SJCRH30 (cell line): ENCODE results near the gene PPP2R5E. TPM values are rescaled to one million over a fixed set of nuclear protein-coding genes. Genes with fewer than 3 reads are reported as not detected.

Source experiments
- DNase-seq, 2 experiments: peaks; one replicate each; pipeline ENCODE4 v3.0.0-alpha.2; 2015 to 2020
- H3K27ac ChIP-seq: fragments of 250-450 bp; sonication (Bioruptor Pico); 2 replicates; pipeline ENCODE4 v1.5.1; 2020; ENCODE audit warnings: mild to moderate bottlenecking, moderate library complexity
- H3K27me3 ChIP-seq: fragments of 250-450 bp; sonication (Bioruptor Pico); 2 replicates; pipeline ENCODE4 v1.5.1; 2020; ENCODE audit warnings: mild to moderate bottlenecking, moderate library complexity
- H3K36me3 ChIP-seq: fragments of 250-450 bp; sonication (Bioruptor Pico); 2 replicates; pipeline ENCODE4 v1.5.1; 2020; ENCODE audit warnings: mild to moderate bottlenecking, moderate library complexity
- H3K4me1 ChIP-seq: fragments of 250-450 bp; sonication (Bioruptor Pico); 2 replicates; pipeline ENCODE4 v1.5.1; 2020; ENCODE audit warnings: mild to moderate bottlenecking, moderate library complexity
- H3K4me3 ChIP-seq: fragments of 250-450 bp; sonication (Bioruptor Pico); 2 replicates; pipeline ENCODE4 v1.5.1; 2020; ENCODE audit warnings: mild to moderate bottlenecking, moderate library complexity
- H3K9me3 ChIP-seq: fragments of 250-450 bp; sonication (Bioruptor Pico); replicated peaks from 2 replicates; pipeline ENCODE4 v1.5.1; 2020; ENCODE audit warnings: mild to moderate bottlenecking, moderate library complexity
- total RNA-seq: library from RNA; depleted of rRNA; stranded (reverse); fragments of >200 nt; shearing (Covaris generic); gene quantifications from 2 replicates; pipeline ENCODE4 v1.2.3, GENCODE V29; 2014

The PPP2R5E gene
- total RNA-seq, 1 experiment from 2014 or later, result 28.5 TPM

- no peaks in the 10 kb centered on the region for H3K4me1 ChIP-seq
- no peak overlapping the region for H3K27ac ChIP-seq
- no peaks in the 10 kb centered on the region for H3K27me3 ChIP-seq
- H3K4me3 ChIP-seq, result no peak overlapping the region
- H3K9me3 ChIP-seq, result no peaks in the 10 kb centered on the region
- DNase-seq, result no peak
- H3K36me3 ChIP-seq, result no peaks in the 10 kb centered on the region
Observed at GRCh38 chr14:63501429-63501828, 41.7 kb downstream of the PPP2R5E start.

GRCh38 chr14:63499701-63500250 lies 43.4 kb downstream of the PPP2R5E start:
- H3K4me3 ChIP-seq, result no peak overlapping the region
- H3K9me3 ChIP-seq, result no peaks in the 10 kb centered on the region
- DNase-seq, result no peak
- H3K27me3 ChIP-seq, result no peaks in the 10 kb centered on the region
- no peak overlapping the region for H3K27ac ChIP-seq
- H3K4me1 ChIP-seq, result no peaks in the 10 kb centered on the region
- H3K36me3 ChIP-seq, result no peaks in the 10 kb centered on the region

GRCh38 chr14:63496837-63497400 lies 46.3 kb downstream of the PPP2R5E start:
- no peaks in the 10 kb centered on the region for H3K9me3 ChIP-seq
- no peaks in the 10 kb centered on the region for H3K4me1 ChIP-seq

GRCh38 chr14:63493246-63493645 lies 49.9 kb downstream of the PPP2R5E start:
- Histone ChIP-seq H3K9me3 (no peaks in the 10 kb centered on the region), H3K36me3 (no peaks in the 10 kb centered on the region), H3K27me3 (no peaks in the 10 kb centered on the region), H3K4me3 (no peak overlapping the region), H3K27ac (no peak overlapping the region), H3K4me1 (no peaks in the 10 kb centered on the region)
- DNase-seq, result no peak

More at GRCh38 chr14:63496837-63497400, 46.3 kb downstream of the PPP2R5E start:
- Histone ChIP-seq H3K27ac (no peak overlapping the region), H3K36me3 (no peaks in the 10 kb centered on the region), H3K4me3 (no peak overlapping the region), H3K27me3 (no peaks in the 10 kb centered on the region)
- DNase-seq, result no peak

DNA sequence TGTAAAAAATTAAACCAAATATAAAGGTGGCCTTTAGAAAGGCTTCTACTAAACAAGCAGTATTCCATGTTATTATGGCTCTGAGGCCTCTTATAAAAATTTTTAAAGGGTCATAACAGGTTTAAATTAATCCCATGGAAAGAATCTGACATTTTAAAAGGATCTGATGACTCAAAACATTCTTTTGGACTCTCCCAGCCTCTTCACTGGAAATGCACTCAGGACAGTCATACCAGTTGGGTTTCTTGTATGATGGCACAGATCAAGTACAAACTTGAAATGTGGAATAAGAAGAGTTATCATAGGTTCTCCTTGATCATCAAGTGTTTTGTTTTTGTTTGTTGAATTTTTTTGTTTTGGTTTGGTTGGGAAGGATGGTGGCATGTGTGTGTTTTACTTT lies 50.8 kb downstream of the PPP2R5E start:
- DNase-seq, result no peak
- Histone ChIP-seq H3K27me3 (no peaks in the 10 kb centered on the region), H3K4me1 (no peaks in the 10 kb centered on the region), H3K4me3 (no peak overlapping the region), H3K27ac (no peak overlapping the region), H3K36me3 (no peaks in the 10 kb centered on the region), H3K9me3 (no peaks in the 10 kb centered on the region)

DNA sequence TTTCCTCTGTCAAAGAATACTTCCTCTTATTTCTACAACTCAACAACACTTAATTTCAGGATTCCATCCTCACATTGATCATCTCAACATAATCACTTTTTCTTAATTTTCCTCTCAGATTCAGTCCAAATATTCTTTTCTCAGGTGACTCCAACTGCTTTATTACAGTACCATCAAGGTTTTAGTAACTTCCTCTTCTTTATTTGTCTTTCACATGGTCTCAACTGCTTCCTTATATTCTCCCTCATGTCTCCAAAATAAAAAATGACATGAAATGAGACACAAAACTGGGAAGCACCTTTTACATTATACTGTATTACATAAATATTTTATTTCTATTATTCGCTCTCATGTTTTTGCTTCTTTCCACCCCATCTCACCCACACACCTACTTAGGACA lies 55.5 kb downstream of the PPP2R5E start:
- no peaks in the 10 kb centered on the region for H3K36me3 ChIP-seq
- DNase-seq, result no peak
- no peaks in the 10 kb centered on the region for H3K4me1 ChIP-seq
- no peaks in the 10 kb centered on the region for H3K9me3 ChIP-seq
- no peaks in the 10 kb centered on the region for H3K27me3 ChIP-seq
- H3K27ac ChIP-seq, result no peak overlapping the region
- H3K4me3 ChIP-seq, result no peak overlapping the region

DNA sequence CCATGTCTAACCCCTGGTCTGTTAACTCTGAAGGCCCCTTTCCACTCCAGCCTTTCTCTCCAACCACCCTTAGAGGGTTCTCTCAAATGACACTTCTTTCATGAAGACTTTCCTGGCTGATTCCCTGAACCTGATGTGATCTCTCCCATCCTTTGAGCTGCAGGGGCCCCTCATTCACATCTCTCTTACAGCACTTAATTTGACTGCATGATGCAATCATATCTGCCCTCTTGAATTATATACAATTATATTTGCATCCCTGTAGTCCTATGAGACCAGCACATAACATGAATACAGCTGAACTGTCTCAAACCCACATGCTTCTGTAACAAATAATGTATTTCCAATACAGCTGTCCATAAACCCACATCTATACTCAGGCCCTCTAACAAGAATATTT lies 56.4 kb downstream of the PPP2R5E start:
- H3K27me3 ChIP-seq, result no peaks in the 10 kb centered on the region
- no peak overlapping the region for H3K27ac ChIP-seq

GRCh38 chr14:63483315-63483714 lies 59.9 kb downstream of the PPP2R5E start:
- Histone ChIP-seq H3K4me1 (no peaks in the 10 kb centered on the region), H3K9me3 (no peaks in the 10 kb centered on the region), H3K36me3 (no peaks in the 10 kb centered on the region), H3K27ac (no peak overlapping the region), H3K4me3 (no peak overlapping the region), H3K27me3 (no peaks in the 10 kb centered on the region)
- DNase-seq, result no peak

More for the DNA sequence above, 56.4 kb downstream of the PPP2R5E start:
- Histone ChIP-seq H3K4me1 (no peaks in the 10 kb centered on the region), H3K4me3 (no peak overlapping the region), H3K36me3 (no peaks in the 10 kb centered on the region), H3K9me3 (no peaks in the 10 kb centered on the region)
- no peak for DNase-seq

DNA sequence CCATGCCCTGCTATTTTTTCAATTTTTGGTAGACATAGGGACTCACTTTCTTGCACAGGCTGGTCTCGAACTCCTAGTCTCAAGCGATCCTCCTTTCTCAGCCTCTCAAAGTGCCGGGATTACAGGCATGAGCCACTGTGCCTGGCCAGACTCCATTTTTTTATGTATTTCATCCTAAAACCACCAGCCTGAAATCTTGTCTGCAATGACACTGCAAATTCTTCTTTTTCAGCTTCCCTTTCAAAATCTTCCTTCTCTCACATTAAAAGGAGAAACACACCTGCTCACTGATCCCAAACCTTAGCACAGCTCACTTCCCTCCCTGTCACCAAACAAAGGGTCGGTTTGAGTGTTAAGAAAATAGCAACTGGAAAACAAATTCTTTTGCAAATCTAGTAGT lies 62.6 kb downstream of the PPP2R5E start:
- H3K27me3 ChIP-seq, result no peaks in the 10 kb centered on the region
- H3K9me3 ChIP-seq, result no peaks in the 10 kb centered on the region
- no peak for DNase-seq
- H3K4me3 ChIP-seq, result no peak overlapping the region
- no peaks in the 10 kb centered on the region for H3K4me1 ChIP-seq
- no peak overlapping the region for H3K27ac ChIP-seq
- no peaks in the 10 kb centered on the region for H3K36me3 ChIP-seq

- H3K4me1 ChIP-seq, result no peaks in the 10 kb centered on the region
- DNase-seq, result no peak
- no peak overlapping the region for H3K27ac ChIP-seq
- H3K9me3 ChIP-seq, result no peaks in the 10 kb centered on the region
- H3K4me3 ChIP-seq, result no peak overlapping the region
- H3K27me3 ChIP-seq, result no peaks in the 10 kb centered on the region
- no peaks in the 10 kb centered on the region for H3K36me3 ChIP-seq
Observed at GRCh38 chr14:63478437-63478852, 64.7 kb downstream of the PPP2R5E start.

DNA sequence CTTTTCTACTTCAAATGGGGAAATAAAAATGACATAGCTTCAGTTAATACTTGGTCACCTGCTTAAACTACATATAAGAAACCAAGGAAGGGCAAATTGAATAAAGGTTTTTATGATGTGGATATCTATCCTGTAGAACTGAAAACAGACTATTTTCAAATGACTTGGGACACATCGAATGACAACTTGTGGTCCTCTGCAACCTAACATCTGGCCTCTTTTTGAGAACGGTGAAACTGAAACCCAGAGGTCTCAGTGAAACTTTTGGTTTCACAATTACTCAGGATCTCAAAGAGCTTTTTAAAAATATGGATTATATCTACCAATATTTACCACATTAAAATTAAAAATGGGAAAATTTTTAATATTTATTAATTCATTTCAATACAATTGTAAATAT lies 65.2 kb downstream of the PPP2R5E start:
- no peaks in the 10 kb centered on the region for H3K27me3 ChIP-seq
- no peak overlapping the region for H3K4me3 ChIP-seq
- no peak overlapping the region for H3K27ac ChIP-seq
- H3K9me3 ChIP-seq, result no peaks in the 10 kb centered on the region
- H3K4me1 ChIP-seq, result no peaks in the 10 kb centered on the region
- no peak for DNase-seq
- no peaks in the 10 kb centered on the region for H3K36me3 ChIP-seq

DNA sequence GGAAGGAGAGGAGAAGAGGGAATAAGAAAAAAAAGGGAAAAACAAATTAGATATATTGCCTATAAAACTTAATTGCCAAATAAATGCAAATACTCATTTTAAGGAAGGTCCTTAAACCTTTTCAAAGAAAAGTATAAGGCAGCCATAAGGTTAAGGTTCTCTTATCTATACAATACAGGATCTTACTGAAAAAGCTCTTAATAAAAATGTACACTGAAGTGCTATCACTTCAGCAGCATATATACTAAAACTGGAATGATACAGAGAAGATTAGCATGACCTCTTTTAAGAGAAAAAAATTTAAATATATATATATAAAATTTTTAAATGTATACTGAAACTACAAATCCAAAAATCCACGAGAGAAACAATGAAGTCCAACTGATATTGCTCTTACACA lies 65.6 kb downstream of the PPP2R5E start:
- no peak overlapping the region for H3K27ac ChIP-seq
- H3K4me1 ChIP-seq, result no peaks in the 10 kb centered on the region
- H3K36me3 ChIP-seq, result no peaks in the 10 kb centered on the region
- no peak overlapping the region for H3K4me3 ChIP-seq
- no peaks in the 10 kb centered on the region for H3K27me3 ChIP-seq
- H3K9me3 ChIP-seq, result no peaks in the 10 kb centered on the region
- no peak for DNase-seq

- no peaks in the 10 kb centered on the region for H3K27me3 ChIP-seq
- no peaks in the 10 kb centered on the region for H3K36me3 ChIP-seq
- H3K4me1 ChIP-seq, result peaks cover 10% of the 10 kb centered on the region
- DNase-seq, result no peak
- H3K4me3 ChIP-seq, result no peak overlapping the region
- no peak overlapping the region for H3K27ac ChIP-seq
- no peaks in the 10 kb centered on the region for H3K9me3 ChIP-seq
Observed at GRCh38 chr14:63475761-63476160, 67.4 kb downstream of the PPP2R5E start.

DNA sequence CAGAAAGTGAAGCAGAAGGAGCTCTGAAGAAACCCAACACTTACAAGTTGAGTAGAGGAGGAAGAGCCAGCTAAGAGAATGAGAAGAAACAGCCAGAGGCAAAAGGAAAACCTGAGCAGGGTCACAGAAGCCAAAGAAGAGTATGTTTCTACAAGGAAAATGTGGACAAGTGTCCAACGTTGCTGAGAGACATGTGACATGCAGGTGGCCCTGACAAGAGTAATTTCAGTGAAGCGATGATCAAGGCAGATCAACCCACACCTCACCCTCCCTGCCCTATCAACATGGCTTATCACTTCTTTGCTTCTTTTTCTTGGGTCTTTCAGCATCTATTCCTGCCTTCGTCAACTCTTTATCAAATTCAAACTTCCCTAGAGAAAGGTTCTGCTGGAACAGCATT lies 68.3 kb downstream of the PPP2R5E start:
- no peak for DNase-seq
- Histone ChIP-seq H3K36me3 (no peaks in the 10 kb centered on the region), H3K27ac (no peak overlapping the region), H3K9me3 (no peaks in the 10 kb centered on the region), H3K4me1 (peaks cover 10% of the 10 kb centered on the region), H3K4me3 (no peak overlapping the region), H3K27me3 (no peaks in the 10 kb centered on the region)

DNA sequence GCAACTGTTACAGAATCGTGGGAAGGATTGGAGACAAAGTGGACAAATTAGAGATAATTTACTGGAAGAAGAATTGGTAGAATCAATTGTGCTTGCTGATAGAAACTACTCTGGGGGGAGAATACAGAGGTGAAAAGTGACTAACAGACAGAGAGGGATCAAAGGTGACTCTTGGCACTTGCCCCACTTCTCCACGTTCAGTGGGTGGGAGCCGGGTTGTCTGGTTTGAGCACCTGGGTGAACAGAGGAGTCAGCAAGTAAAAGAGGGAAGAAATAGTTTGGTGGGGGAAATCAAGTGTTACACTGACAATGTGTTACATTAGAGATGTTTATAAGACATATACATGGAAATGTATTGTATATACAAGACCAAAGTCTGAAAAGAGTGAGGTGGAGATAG lies 69.1 kb downstream of the PPP2R5E start:
- DNase-seq, result no peak
- Histone ChIP-seq H3K4me3 (no peak overlapping the region), H3K36me3 (no peaks in the 10 kb centered on the region), H3K27me3 (no peaks in the 10 kb centered on the region), H3K27ac (no peak overlapping the region), H3K9me3 (no peaks in the 10 kb centered on the region), H3K4me1 (peaks cover 10% of the 10 kb centered on the region)
